Stomach smooth muscle (tissue), 2 donors: Measurements from ENCODE around the gene LAMB3.

Experiments used
- H3K27ac ChIP-seq: one replicate; pipeline ENCODE4 v1.7.0; 2013; ENCODE audit warnings: mild to moderate bottlenecking, low read length, inconsistent platforms
- H3K27me3 ChIP-seq, 2 donors: one replicate each; pipeline ENCODE4 v1.7.0; 2013; ENCODE audit warnings: low read length in 2 of 2; ENCODE audit not compliant: insufficient read depth in 2 of 2, control insufficient read depth in 1 of 2
- H3K36me3 ChIP-seq, 2 donors: one replicate each; pipeline ENCODE4 v1.7.0; 2013; ENCODE audit warnings: low read length in 2 of 2; ENCODE audit not compliant: control insufficient read depth in 2 of 2, insufficient read depth in 2 of 2
- H3K4me1 ChIP-seq: one replicate; pipeline ENCODE4 v1.7.0; 2013; ENCODE audit warnings: low read length; ENCODE audit not compliant: control insufficient read depth, insufficient read depth
- H3K4me3 ChIP-seq, 2 donors: one replicate each; pipeline ENCODE4 v1.7.0; 2013; ENCODE audit warnings: low read length in 2 of 2
- H3K9ac ChIP-seq, 2 donors: one replicate each; pipeline ENCODE4 v1.7.0; 2013; ENCODE audit warnings: low read length in 2 of 2, mild to moderate bottlenecking in 1 of 2
- H3K9me3 ChIP-seq, 2 donors: one replicate each; pipeline ENCODE4 v1.7.0; 2013; ENCODE audit warnings: low read length in 2 of 2; ENCODE audit not compliant: control insufficient read depth in 2 of 2
- donor health status: healthy.
- donor health status: Pancreatic carcinoma.

LAMB3 gene

DNA sequence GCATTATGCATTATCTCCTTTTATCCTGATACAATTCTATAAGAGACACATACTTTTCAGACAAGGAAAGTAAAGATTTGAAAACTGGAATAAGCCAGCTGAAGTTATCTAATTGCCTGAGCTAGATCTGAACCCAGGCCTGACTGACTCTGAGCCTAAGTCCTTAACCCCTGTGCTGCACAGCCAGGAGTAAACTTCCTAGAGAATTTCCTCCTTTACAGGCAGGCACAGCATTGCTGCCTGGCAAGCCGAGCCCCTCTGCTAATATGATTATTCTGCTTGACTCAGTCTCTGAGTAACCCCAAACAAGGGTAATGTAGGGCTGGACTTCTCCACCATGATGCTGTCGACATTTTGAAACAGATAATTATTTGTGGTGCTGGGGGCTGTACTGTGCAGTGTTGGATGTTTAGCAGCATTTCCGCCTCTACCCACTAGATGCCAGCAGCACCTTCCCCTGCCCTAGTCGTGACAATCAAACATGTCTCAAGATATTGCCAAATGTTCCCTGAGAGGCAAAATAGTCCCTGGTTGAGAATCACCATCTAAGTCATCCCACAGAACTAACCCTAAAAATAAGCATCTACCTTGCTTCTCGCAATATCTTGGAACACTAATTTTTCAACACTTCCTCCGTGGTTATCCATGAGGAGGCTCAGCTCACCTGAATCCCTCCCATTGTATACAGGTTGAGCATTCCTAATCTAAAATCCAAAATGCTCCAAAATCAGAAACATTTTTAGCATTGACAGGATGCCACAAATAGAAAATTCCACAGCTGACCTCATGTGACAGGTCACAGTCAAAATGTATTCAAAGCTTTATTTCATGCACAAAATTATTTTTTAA, 50.2 kb downstream of the LAMB3 start:
- H3K27ac ChIP-seq: no peak overlapping the region
- no peaks in the 10 kb centered on the region for H3K36me3 ChIP-seq
- no peaks in the 10 kb centered on the region for H3K4me1 ChIP-seq
- H3K4me3 ChIP-seq: no peak overlapping the region
- H3K9ac ChIP-seq: no peak overlapping the region
- H3K9me3 ChIP-seq: no peaks in the 10 kb centered on the region
- no peaks in the 10 kb centered on the region for H3K27me3 ChIP-seq

GRCh38 chr1:209600541-209600940, 51.7 kb downstream of the LAMB3 start:
- no peaks in the 10 kb centered on the region for H3K27me3 ChIP-seq
- no peaks in the 10 kb centered on the region for H3K36me3 ChIP-seq
- no peak overlapping the region for H3K9ac ChIP-seq
- no peaks in the 10 kb centered on the region for H3K4me1 ChIP-seq
- H3K27ac ChIP-seq: no peak overlapping the region
- H3K4me3 ChIP-seq: no peak overlapping the region
- H3K9me3 ChIP-seq: no peaks in the 10 kb centered on the region

- Histone ChIP-seq H3K9ac (no peak overlapping the region), H3K36me3 (no peaks in the 10 kb centered on the region), H3K27ac (no peak overlapping the region), H3K9me3 (no peaks in the 10 kb centered on the region), H3K4me3 (no peak overlapping the region), H3K27me3 (no peaks in the 10 kb centered on the region), H3K4me1 (no peaks in the 10 kb centered on the region)
These were observed 54.0 kb downstream of the LAMB3 start for GRCh38 chr1:209598227-209598626.

GRCh38 chr1:209597499-209597898, 54.7 kb downstream of the LAMB3 start:
- H3K27ac ChIP-seq: no peak overlapping the region
- H3K9ac ChIP-seq: no peak overlapping the region
- no peaks in the 10 kb centered on the region for H3K4me1 ChIP-seq
- no peak overlapping the region for H3K4me3 ChIP-seq
- H3K36me3 ChIP-seq: no peaks in the 10 kb centered on the region
- peaks cover 0 to 1% of the 10 kb centered on the region in 2 donors for H3K27me3 ChIP-seq
- H3K9me3 ChIP-seq: no peaks in the 10 kb centered on the region

DNA sequence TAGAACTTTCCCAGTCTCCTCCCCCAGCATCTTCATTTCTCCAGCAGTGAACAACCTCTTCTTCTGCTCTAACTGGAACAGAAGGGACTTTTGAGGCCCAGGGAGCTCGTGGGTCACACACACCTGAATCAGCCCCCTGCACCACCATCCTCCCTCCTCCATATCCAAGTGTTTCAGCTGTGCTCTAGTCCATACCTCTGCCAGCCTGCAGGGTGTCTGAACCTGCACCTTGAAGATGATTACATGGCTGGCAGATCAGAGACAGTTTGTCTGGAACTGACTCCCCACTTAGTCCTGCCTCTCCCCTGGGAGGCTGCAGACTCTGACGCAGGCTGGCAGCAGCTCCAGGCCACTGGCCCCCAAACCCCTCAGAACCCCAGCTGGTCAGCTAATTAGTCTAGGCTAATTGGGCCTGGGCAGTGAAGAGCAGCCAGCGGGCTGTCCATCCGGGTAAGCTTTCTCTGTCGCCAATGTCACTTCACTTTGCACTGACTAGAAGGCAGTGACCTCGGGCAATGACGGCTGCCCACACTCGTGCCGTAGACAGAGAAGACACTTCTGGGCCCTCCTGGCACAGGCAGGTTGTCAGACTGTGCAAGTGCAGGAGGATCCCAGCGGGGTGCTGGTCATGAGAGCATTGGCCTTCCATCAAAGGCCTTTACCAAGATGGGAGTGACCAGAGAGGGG, 56.5 kb downstream of the LAMB3 start:
- H3K36me3 ChIP-seq: no peaks in the 10 kb centered on the region
- no peak overlapping the region for H3K4me3 ChIP-seq
- H3K27ac ChIP-seq: no peak overlapping the region
- H3K27me3 ChIP-seq: peaks cover 0 to 2% of the 10 kb centered on the region in 2 donors
- H3K9ac ChIP-seq: no peak overlapping the region
- H3K4me1 ChIP-seq: no peaks in the 10 kb centered on the region
- no peaks in the 10 kb centered on the region for H3K9me3 ChIP-seq

- Histone ChIP-seq H3K36me3 (no peaks in the 10 kb centered on the region), H3K9me3 (no peaks in the 10 kb centered on the region), H3K4me1 (no peaks in the 10 kb centered on the region), H3K27ac (no peak overlapping the region), H3K9ac (no peak overlapping the region), H3K4me3 (no peak overlapping the region), H3K27me3 (peaks cover 0 to 2% of the 10 kb centered on the region in 2 donors)
These were observed 57.2 kb downstream of the LAMB3 start for GRCh38 chr1:209595028-209595427.

- H3K4me3 ChIP-seq: no peak overlapping the region
- no peak overlapping the region for H3K27ac ChIP-seq
- H3K27me3 ChIP-seq: peaks cover 0 to 2% of the 10 kb centered on the region in 2 donors
- no peaks in the 10 kb centered on the region for H3K36me3 ChIP-seq
- no peaks in the 10 kb centered on the region for H3K4me1 ChIP-seq
- no peaks in the 10 kb centered on the region for H3K9me3 ChIP-seq
- no peak overlapping the region for H3K9ac ChIP-seq
These were observed 57.8 kb downstream of the LAMB3 start for GRCh38 chr1:209594440-209594839.

DNA sequence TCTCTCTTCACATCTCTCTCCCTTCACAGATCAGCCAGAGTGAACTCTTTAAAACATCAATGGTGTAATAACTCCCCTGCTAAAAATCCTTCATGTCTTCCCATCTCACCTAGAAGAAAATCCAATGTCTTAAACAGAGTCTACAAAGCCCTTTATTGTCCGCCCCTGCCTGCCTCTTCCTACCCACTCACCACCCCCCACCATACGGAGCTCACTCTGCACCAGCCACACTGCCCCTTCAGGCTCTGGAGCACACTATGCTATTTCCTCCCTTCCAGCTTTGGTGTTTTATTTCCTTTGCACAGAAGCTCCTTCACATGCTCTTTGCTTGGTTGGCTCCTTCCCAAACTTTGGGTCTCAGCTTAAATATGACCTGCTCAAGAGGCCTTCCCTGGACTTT, 58.5 kb downstream of the LAMB3 start:
- Histone ChIP-seq H3K27me3 (peaks cover 0 to 2% of the 10 kb centered on the region in 2 donors), H3K9ac (no peak overlapping the region), H3K36me3 (no peaks in the 10 kb centered on the region), H3K27ac (no peak overlapping the region), H3K4me1 (no peaks in the 10 kb centered on the region), H3K9me3 (no peaks in the 10 kb centered on the region), H3K4me3 (no peak overlapping the region)

GRCh38 chr1:209590405-209590804, 61.8 kb downstream of the LAMB3 start:
- Histone ChIP-seq H3K4me1 (peaks cover 10% of the 10 kb centered on the region), H3K36me3 (no peaks in the 10 kb centered on the region), H3K9ac (no peak overlapping the region), H3K27ac (no peak overlapping the region), H3K9me3 (no peaks in the 10 kb centered on the region), H3K27me3 (peaks cover 3 to 10% of the 10 kb centered on the region in 2 donors), H3K4me3 (no peak overlapping the region)

GRCh38 chr1:209589863-209590262, 62.4 kb downstream of the LAMB3 start:
- H3K27ac ChIP-seq: no peak overlapping the region
- H3K9ac ChIP-seq: no peak overlapping the region
- H3K27me3 ChIP-seq: peaks cover 8 to 15% of the 10 kb centered on the region in 2 donors
- no peaks in the 10 kb centered on the region for H3K36me3 ChIP-seq
- H3K4me3 ChIP-seq: no peak overlapping the region
- no peaks in the 10 kb centered on the region for H3K9me3 ChIP-seq
- peaks cover 13% of the 10 kb centered on the region for H3K4me1 ChIP-seq

- no peaks in the 10 kb centered on the region for H3K36me3 ChIP-seq
- no peak overlapping the region for H3K9ac ChIP-seq
- H3K9me3 ChIP-seq: no peaks in the 10 kb centered on the region
- H3K27me3 ChIP-seq: peaks cover 12 to 19% of the 10 kb centered on the region in 2 donors
- no peak overlapping the region for H3K4me3 ChIP-seq
- H3K4me1 ChIP-seq: peaks cover 13% of the 10 kb centered on the region
- H3K27ac ChIP-seq: no peak overlapping the region
These were observed 62.8 kb downstream of the LAMB3 start for GRCh38 chr1:209589440-209589839.
